ENCODE measurements around the gene S100A5.
"Not testable (repeated sequence)": the region's sequence is repeated elsewhere in the genome, so short reads cannot be mapped to it uniquely, and the experiment has no call there.

The S100A5 gene

GRCh38 chr1:153540394-153541361 is at the start of gene S100A5:
TSS of gene S100A5 (minus strand) at chr1:153540934. CDS start at chr1:153540191, 743 bp downstream.
- H3K4me3 Mint-ChIP-seq = peak within 1 kb of the TSS; percentile 93
- H3K9me3 Mint-ChIP-seq = no peaks in the 10 kb centered on the region
- peak within 1 kb of the TSS; percentile 89 for H3K27ac Mint-ChIP-seq
- peaks cover 51% of the 10 kb centered on the region for H3K36me3 Mint-ChIP-seq (ENCODE audit: low read depth)
- H3K4me1 Mint-ChIP-seq (ENCODE audit: low read depth) = peaks cover 73% of the 10 kb centered on the region
- peak; percentile 64 for DNase-seq (ENCODE audit: low spot score)
- no peaks in the 10 kb centered on the region for H3K27me3 Mint-ChIP-seq (ENCODE audit: low read depth)

GRCh38 chr1:153588482-153588881 is 47.7 kb upstream of the S100A5 start:
- Mint-ChIP-seq H3K4me3 (no peak overlapping the region), H3K27me3 (ENCODE audit: low read depth) (peaks cover 10% of the 10 kb centered on the region), H3K9me3 (no peaks in the 10 kb centered on the region), H3K4me1 (ENCODE audit: low read depth) (no peaks in the 10 kb centered on the region), H3K36me3 (ENCODE audit: low read depth) (no peaks in the 10 kb centered on the region), H3K27ac (no peak overlapping the region)
- no peak for DNase-seq (ENCODE audit: low spot score)

- not testable (repeated sequence) for DNase-seq (ENCODE audit: low spot score); H3K36me3 Mint-ChIP-seq (ENCODE audit: low read depth); H3K4me3 Mint-ChIP-seq; H3K9me3 Mint-ChIP-seq; H3K27me3 Mint-ChIP-seq (ENCODE audit: low read depth); H3K4me1 Mint-ChIP-seq (ENCODE audit: low read depth); H3K27ac Mint-ChIP-seq
These were observed 47.3 kb upstream of the S100A5 start for GRCh38 chr1:153588033-153588432.

- no peak for DNase-seq (ENCODE audit: low spot score)
- Mint-ChIP-seq H3K9me3 (no peaks in the 10 kb centered on the region), H3K4me3 (no peak overlapping the region), H3K27me3 (ENCODE audit: low read depth) (peaks cover 10% of the 10 kb centered on the region), H3K4me1 (ENCODE audit: low read depth) (no peaks in the 10 kb centered on the region), H3K27ac (no peak overlapping the region), H3K36me3 (ENCODE audit: low read depth) (no peaks in the 10 kb centered on the region)
These were observed 46.6 kb upstream of the S100A5 start for GRCh38 chr1:153587314-153587713.

- Mint-ChIP-seq H3K27me3 (ENCODE audit: low read depth) (peaks cover 10% of the 10 kb centered on the region), H3K9me3 (no peaks in the 10 kb centered on the region), H3K36me3 (ENCODE audit: low read depth) (no peaks in the 10 kb centered on the region), H3K27ac (no peak overlapping the region), H3K4me1 (ENCODE audit: low read depth) (no peaks in the 10 kb centered on the region), H3K4me3 (no peak overlapping the region)
- no peak for DNase-seq (ENCODE audit: low spot score)
These were observed 45.6 kb upstream of the S100A5 start for GRCh38 chr1:153586347-153586746.

GRCh38 chr1:153585006-153585405 is 44.3 kb upstream of the S100A5 start:
- no peaks in the 10 kb centered on the region for H3K9me3 Mint-ChIP-seq
- no peaks in the 10 kb centered on the region for H3K36me3 Mint-ChIP-seq (ENCODE audit: low read depth)
- H3K4me1 Mint-ChIP-seq (ENCODE audit: low read depth) = no peaks in the 10 kb centered on the region
- no peak for DNase-seq (ENCODE audit: low spot score)
- H3K27me3 Mint-ChIP-seq (ENCODE audit: low read depth) = peaks cover 10% of the 10 kb centered on the region
- no peak overlapping the region for H3K4me3 Mint-ChIP-seq
- no peak overlapping the region for H3K27ac Mint-ChIP-seq

GRCh38 chr1:153583976-153584375 is 43.2 kb upstream of the S100A5 start:
- no peak for DNase-seq (ENCODE audit: low spot score)
- no peaks in the 10 kb centered on the region for H3K4me1 Mint-ChIP-seq (ENCODE audit: low read depth)
- H3K27me3 Mint-ChIP-seq (ENCODE audit: low read depth) = peaks cover 13% of the 10 kb centered on the region
- H3K27ac Mint-ChIP-seq = no peak overlapping the region
- H3K9me3 Mint-ChIP-seq = no peaks in the 10 kb centered on the region
- H3K36me3 Mint-ChIP-seq (ENCODE audit: low read depth) = no peaks in the 10 kb centered on the region
- H3K4me3 Mint-ChIP-seq = no peak overlapping the region

GRCh38 chr1:153583514-153583913 is 42.8 kb upstream of the S100A5 start:
- not testable (repeated sequence) for H3K9me3 Mint-ChIP-seq; H3K4me3 Mint-ChIP-seq; H3K27ac Mint-ChIP-seq; H3K4me1 Mint-ChIP-seq (ENCODE audit: low read depth); DNase-seq (ENCODE audit: low spot score); H3K36me3 Mint-ChIP-seq (ENCODE audit: low read depth)
- peaks cover 13% of the 10 kb centered on the region for H3K27me3 Mint-ChIP-seq (ENCODE audit: low read depth)

- H3K9me3 Mint-ChIP-seq; H3K27ac Mint-ChIP-seq; H3K36me3 Mint-ChIP-seq (ENCODE audit: low read depth): not testable (repeated sequence)
These were observed 42.1 kb upstream of the S100A5 start for GRCh38 chr1:153582836-153583235.

GRCh38 chr1:153578936-153579335 is 38.2 kb upstream of the S100A5 start:
- no peak overlapping the region for H3K27ac Mint-ChIP-seq
- H3K4me1 Mint-ChIP-seq (ENCODE audit: low read depth) = peaks cover 3% of the 10 kb centered on the region
- no peaks in the 10 kb centered on the region for H3K36me3 Mint-ChIP-seq (ENCODE audit: low read depth)
- H3K9me3 Mint-ChIP-seq = no peaks in the 10 kb centered on the region
- no peak for DNase-seq (ENCODE audit: low spot score)
- H3K27me3 Mint-ChIP-seq (ENCODE audit: low read depth) = peaks cover 19% of the 10 kb centered on the region
- no peak overlapping the region for H3K4me3 Mint-ChIP-seq

More at GRCh38 chr1:153582836-153583235, 42.1 kb upstream of the S100A5 start:
- DNase-seq (ENCODE audit: low spot score); H3K4me1 Mint-ChIP-seq (ENCODE audit: low read depth); H3K4me3 Mint-ChIP-seq: not testable (repeated sequence)
- H3K27me3 Mint-ChIP-seq (ENCODE audit: low read depth) = peaks cover 20% of the 10 kb centered on the region

- H3K27ac Mint-ChIP-seq = no peak overlapping the region
- no peak overlapping the region for H3K4me3 Mint-ChIP-seq
- no peak for DNase-seq (ENCODE audit: low spot score)
These were observed 37.8 kb upstream of the S100A5 start for GRCh38 chr1:153578490-153578889.

GRCh38 chr1:153577624-153578051 is 36.9 kb upstream of the S100A5 start:
- H3K27ac Mint-ChIP-seq = no peak overlapping the region
- H3K4me1 Mint-ChIP-seq (ENCODE audit: low read depth) = peaks cover 7% of the 10 kb centered on the region
- no peaks in the 10 kb centered on the region for H3K36me3 Mint-ChIP-seq (ENCODE audit: low read depth)
- no peak for DNase-seq (ENCODE audit: low spot score)
- H3K27me3 Mint-ChIP-seq (ENCODE audit: low read depth) = peaks cover 19% of the 10 kb centered on the region
- H3K4me3 Mint-ChIP-seq = no peak overlapping the region
- no peaks in the 10 kb centered on the region for H3K9me3 Mint-ChIP-seq

More at GRCh38 chr1:153578490-153578889, 37.8 kb upstream of the S100A5 start:
- Mint-ChIP-seq H3K9me3 (no peaks in the 10 kb centered on the region), H3K36me3 (ENCODE audit: low read depth) (no peaks in the 10 kb centered on the region), H3K27me3 (ENCODE audit: low read depth) (peaks cover 19% of the 10 kb centered on the region), H3K4me1 (ENCODE audit: low read depth) (peaks cover 3% of the 10 kb centered on the region)

GRCh38 chr1:153577138-153577537 is 36.4 kb upstream of the S100A5 start:
- Mint-ChIP-seq H3K27ac (no peak overlapping the region), H3K27me3 (ENCODE audit: low read depth) (peaks cover 19% of the 10 kb centered on the region), H3K9me3 (no peaks in the 10 kb centered on the region), H3K4me3 (no peak overlapping the region), H3K4me1 (ENCODE audit: low read depth) (peaks cover 10% of the 10 kb centered on the region), H3K36me3 (ENCODE audit: low read depth) (no peaks in the 10 kb centered on the region)
- DNase-seq (ENCODE audit: low spot score) = no peak

GRCh38 chr1:153575497-153575896 is 34.8 kb upstream of the S100A5 start:
- H3K36me3 Mint-ChIP-seq (ENCODE audit: low read depth); H3K4me3 Mint-ChIP-seq; H3K9me3 Mint-ChIP-seq; DNase-seq (ENCODE audit: low spot score); H3K27ac Mint-ChIP-seq: not testable (repeated sequence)
- H3K27me3 Mint-ChIP-seq (ENCODE audit: low read depth) = peaks cover 19% of the 10 kb centered on the region
- peaks cover 14% of the 10 kb centered on the region for H3K4me1 Mint-ChIP-seq (ENCODE audit: low read depth)

Data from T-helper 2 cell treated with Interferon-gamma antibody and Interleukin-4, amounts not matched to agents 5 μg/mL and 100 μg/mL, for 36 hours (primary cell).